ENCODE results near the gene SCRN3. TPM values are rescaled to one million over a fixed set of nuclear protein-coding genes. Genes with fewer than 3 reads are reported as not detected.
"Not testable (repeated sequence)": the region's sequence is repeated elsewhere in the genome, so short reads cannot be mapped to it uniquely, and the experiment has no call there.

The SCRN3 gene
- polyA plus RNA-seq (2012; ENCODE audit: insufficient read depth, insufficient read length, low read depth): 14.4 TPM

- TF ChIP-seq CTCF (IDR thresholded peaks at IDR 0.05; ENCODE audit: low read depth, low read length): no peak
- Histone ChIP-seq H3K9me3 (no peaks in the 10 kb centered on the region), H3K36me3 (no peaks in the 10 kb centered on the region), H3K27me3 (no peaks in the 10 kb centered on the region), H3K4me1 (no peaks in the 10 kb centered on the region), H3K4me3 (ENCODE audit: low read depth, low read length) (peak within 1 kb of the TSS; percentile 78)
- DNase-seq: peak; percentile 40
Measured at GRCh38 chr2:174395284-174395968, at the start of gene SCRN3. SCRN3 (plus strand) TSS chr2:174395730; CDS start chr2:174398284, 2,554 bp downstream.

- no peaks in the 10 kb centered on the region for H3K36me3 ChIP-seq
- no peaks in the 10 kb centered on the region for H3K9me3 ChIP-seq
- H3K4me3 ChIP-seq (ENCODE audit: low read depth, low read length): no peak overlapping the region
- H3K4me1 ChIP-seq: no peaks in the 10 kb centered on the region
- no peaks in the 10 kb centered on the region for H3K27me3 ChIP-seq
- peak; percentile 41 for TF ChIP-seq CTCF (IDR thresholded peaks at IDR 0.05; ENCODE audit: low read depth, low read length)
- no peak for DNase-seq
Measured at GRCh38 chr2:174350018-174350417, 45.5 kb upstream of the SCRN3 start.

GRCh38 chr2:174350593-174351181 lies 44.8 kb upstream of the SCRN3 start:
- H3K9me3 ChIP-seq: no peaks in the 10 kb centered on the region
- TF ChIP-seq CTCF (IDR thresholded peaks at IDR 0.05; ENCODE audit: low read depth, low read length): no peak
- no peaks in the 10 kb centered on the region for H3K36me3 ChIP-seq
- no peak overlapping the region for H3K4me3 ChIP-seq (ENCODE audit: low read depth, low read length)
- no peak for DNase-seq
- no peaks in the 10 kb centered on the region for H3K27me3 ChIP-seq
- no peaks in the 10 kb centered on the region for H3K4me1 ChIP-seq

GRCh38 chr2:174353004-174353403 lies 42.5 kb upstream of the SCRN3 start:
- H3K9me3 ChIP-seq: no peaks in the 10 kb centered on the region
- H3K4me3 ChIP-seq (ENCODE audit: low read depth, low read length): no peak overlapping the region
- TF ChIP-seq CTCF (IDR thresholded peaks at IDR 0.05; ENCODE audit: low read depth, low read length): no peak
- no peaks in the 10 kb centered on the region for H3K4me1 ChIP-seq
- no peaks in the 10 kb centered on the region for H3K36me3 ChIP-seq
- H3K27me3 ChIP-seq: no peaks in the 10 kb centered on the region
- DNase-seq: no peak

- Histone ChIP-seq H3K4me3 (ENCODE audit: low read depth, low read length) (no peak overlapping the region), H3K4me1 (no peaks in the 10 kb centered on the region), H3K27me3 (no peaks in the 10 kb centered on the region), H3K9me3 (no peaks in the 10 kb centered on the region), H3K36me3 (no peaks in the 10 kb centered on the region)
- no peak for DNase-seq
- no peak for TF ChIP-seq CTCF (IDR thresholded peaks at IDR 0.05; ENCODE audit: low read depth, low read length)
Measured at GRCh38 chr2:174356347-174356746, 39.2 kb upstream of the SCRN3 start.

GRCh38 chr2:174359663-174360062 lies 35.9 kb upstream of the SCRN3 start:
- not testable (repeated sequence) for H3K4me1 ChIP-seq; H3K27me3 ChIP-seq; H3K36me3 ChIP-seq; H3K9me3 ChIP-seq; DNase-seq; H3K4me3 ChIP-seq (ENCODE audit: low read depth, low read length)
